CD4-positive, alpha-beta T cell (primary cell): ENCODE results near the gene LRRC75A. TPM values are rescaled to one million over a fixed set of nuclear protein-coding genes. Genes with fewer than 3 reads are reported as not detected.

ENCODE experiments used
- ATAC-seq: fragments of 200-7000 bp; cut with Tn5 transposase; one replicate; pipeline ENCODE4 v1.10.0; 2022; ENCODE audit warnings: mild to moderate bottlenecking; ENCODE audit not compliant: poor library complexity
- CTCF ChIA-PET: fragments of 350-600 bp; sonication (Branson Sonifier 250); formaldehyde crosslinking; loops from one replicate; lab custom pipeline; 2021; ENCODE audit warnings: antibody characterized with exemption, inconsistent platforms; lab: Charles Lee
- POLR2A ChIA-PET: fragments of 350-600 bp; sonication (Branson Sonifier 250); formaldehyde crosslinking; loops from one replicate; lab custom pipeline; 2021; ENCODE audit warnings: antibody characterized with exemption, inconsistent platforms; lab: Charles Lee
- DNase-seq, 14 experiments: peaks; one replicate each; pipeline ENCODE4 v3.0.0-alpha.2; 2013 to 2020; ENCODE audit warnings: mixed read lengths in 2 of 14
- H3K27ac ChIP-seq, 2 donors: one replicate each; pipeline versions ENCODE4 v1.5.1 to v1.7.0; 2013; ENCODE audit warnings: low read length in 2 of 2, low read depth in 1 of 2, mild to moderate bottlenecking in 1 of 2
- H3K27me3 ChIP-seq, 2 experiments: 1 replicate in 1 of 2; 2 replicates in 1 of 2; pipeline versions ENCODE4 v1.6.1 to v1.7.0; 2013; ENCODE audit warnings: low read length in 2 of 2, control low read depth in 1 of 2, mild to moderate bottlenecking in 1 of 2, moderate library complexity in 1 of 2; ENCODE audit not compliant: insufficient read depth in 2 of 2, control insufficient read depth in 1 of 2
- H3K36me3 ChIP-seq: one replicate; pipeline ENCODE4 v1.6.1; 2013; ENCODE audit warnings: low read length, control low read depth; ENCODE audit not compliant: insufficient read depth
- H3K4me1 ChIP-seq: one replicate; pipeline ENCODE4 v1.6.1; 2013; ENCODE audit warnings: low read length, control low read depth; ENCODE audit not compliant: insufficient read depth
- H3K4me3 ChIP-seq: one replicate; pipeline ENCODE4 v1.5.1; 2013; ENCODE audit warnings: mild to moderate bottlenecking, low read length, moderate library complexity
- H3K9me3 ChIP-seq, 2 experiments: 1 replicate in 1 of 2; 2 replicates in 1 of 2; pipeline versions ENCODE4 v1.6.1 to v1.7.0; 2013; ENCODE audit warnings: low read length in 2 of 2, mild to moderate bottlenecking in 2 of 2, control low read depth in 1 of 2, moderate library complexity in 1 of 2; ENCODE audit not compliant: control insufficient read depth in 1 of 2, insufficient read depth in 1 of 2
- H3K27ac Mint-ChIP-seq: one replicate; pipeline ENCODE4 v1.8.0; 2020; ENCODE audit warnings: mixed read lengths
- H3K27me3 Mint-ChIP-seq: one replicate; pipeline ENCODE4 v1.8.0; 2021; ENCODE audit warnings: mixed read lengths
- H3K36me3 Mint-ChIP-seq: one replicate; pipeline ENCODE4 v1.8.0; 2021; ENCODE audit warnings: low read depth, mixed read lengths
- H3K4me1 Mint-ChIP-seq: one replicate; pipeline ENCODE4 v1.8.0; 2021; ENCODE audit warnings: low read depth, mixed read lengths
- H3K4me3 Mint-ChIP-seq: one replicate; pipeline ENCODE4 v1.8.0; 2020; ENCODE audit warnings: mild to moderate bottlenecking, mixed read lengths
- H3K9me3 Mint-ChIP-seq: one replicate; pipeline ENCODE4 v1.8.0; 2020; ENCODE audit warnings: mixed read lengths
- CTCF ChIP-seq: fragments of 200-600 bp; IDR thresholded peaks from one replicate; pipeline ENCODE4 v1.8.0; 2022; ENCODE audit warnings: antibody characterized with exemption, mild to moderate bottlenecking
- intact Hi-C, 2 experiments: fragments of 100-400 bp; cut with DNase I in 1 of 2; cut with micrococcal nuclease in 1 of 2; formaldehyde crosslinking; loops; one replicate each; pipeline versions ENCODE4 v1.15.1 to v1.9.0; 2023 to 2025; cut with DNase I, micrococcal nuclease
- total RNA-seq, 174 experiments: library from RNA in 2 of 174; stranded (reverse) in 2 of 174; gene quantifications; one replicate each; pipeline ENCODE4 v1.2.3 and lab custom pipeline; 2021 to 2026

LRRC75A gene
- total RNA-seq, 2 experiments from 2014 or later, result 1.5 to 1.9 TPM

GRCh38 chr17:16506188-16506587 is 14.2 kb upstream of the LRRC75A start:
- no peak overlapping the region for H3K27ac ChIP-seq
- H3K27me3 Mint-ChIP-seq, result no peaks in the 10 kb centered on the region
- ChIA-PET CTCF (no interaction called here), POLR2A (no interaction called here)
- H3K4me3 Mint-ChIP-seq, result no peak overlapping the region
- no peaks in the 10 kb centered on the region for H3K4me1 Mint-ChIP-seq
- no peaks in the 10 kb centered on the region for H3K9me3 ChIP-seq
- H3K27ac Mint-ChIP-seq, result no peak overlapping the region
- no peaks in the 10 kb centered on the region for H3K36me3 ChIP-seq
- DNase-seq (no peak), ATAC-seq (no peak)
- H3K9me3 Mint-ChIP-seq, result no peaks in the 10 kb centered on the region
- H3K36me3 Mint-ChIP-seq, result no peaks in the 10 kb centered on the region
- H3K4me1 ChIP-seq, result no peaks in the 10 kb centered on the region
- H3K4me3 ChIP-seq, result no peak overlapping the region
- intact Hi-C loops, result no loop called here
- peaks cover 0 to 4% of the 10 kb centered on the region in 2 experiments for H3K27me3 ChIP-seq
- TF ChIP-seq CTCF, result no peak

- no peaks in the 10 kb centered on the region for H3K27me3 Mint-ChIP-seq
- Histone ChIP-seq H3K4me1 (no peaks in the 10 kb centered on the region), H3K27me3 (peaks cover 0 to 4% of the 10 kb centered on the region in 2 experiments), H3K36me3 (no peaks in the 10 kb centered on the region), H3K9me3 (no peaks in the 10 kb centered on the region), H3K27ac (no peak overlapping the region), H3K4me3 (no peak overlapping the region)
- intact Hi-C loops, result no loop called here
- POLR2A ChIA-PET, result no interaction called here
- H3K27ac Mint-ChIP-seq, result no peak overlapping the region
- no peak for TF ChIP-seq CTCF
- no peak for ATAC-seq
- H3K9me3 Mint-ChIP-seq, result no peaks in the 10 kb centered on the region
- CTCF ChIA-PET, result no interaction called here
- no peaks in the 10 kb centered on the region for H3K36me3 Mint-ChIP-seq
- H3K4me3 Mint-ChIP-seq, result no peak overlapping the region
- no peak for DNase-seq
- H3K4me1 Mint-ChIP-seq, result no peaks in the 10 kb centered on the region
Observed at GRCh38 chr17:16504984-16505383, 13.0 kb upstream of the LRRC75A start.

GRCh38 chr17:16496820-16497489 is 5.0 kb upstream of the LRRC75A start:
- TF ChIP-seq CTCF, result no peak
- Histone ChIP-seq H3K4me3 (no peak overlapping the region), H3K9me3 (no peaks in the 10 kb centered on the region), H3K27ac (no peak overlapping the region), H3K36me3 (no peaks in the 10 kb centered on the region), H3K27me3 (peaks cover 0 to 5% of the 10 kb centered on the region in 2 experiments), H3K4me1 (peaks cover 6% of the 10 kb centered on the region)
- ChIA-PET CTCF (no interaction called here), POLR2A (no interaction called here)
- H3K27me3 Mint-ChIP-seq, result peaks cover 4% of the 10 kb centered on the region
- intact Hi-C loops, result no loop called here
- ATAC-seq (no peak), DNase-seq (no peak)
- no peaks in the 10 kb centered on the region for H3K36me3 Mint-ChIP-seq
- H3K4me3 Mint-ChIP-seq, result no peak overlapping the region
- H3K4me1 Mint-ChIP-seq, result no peaks in the 10 kb centered on the region
- H3K9me3 Mint-ChIP-seq, result no peaks in the 10 kb centered on the region
- no peak overlapping the region for H3K27ac Mint-ChIP-seq
